ENCODE data around the gene GABBR2.

The GABBR2 gene

DNA sequence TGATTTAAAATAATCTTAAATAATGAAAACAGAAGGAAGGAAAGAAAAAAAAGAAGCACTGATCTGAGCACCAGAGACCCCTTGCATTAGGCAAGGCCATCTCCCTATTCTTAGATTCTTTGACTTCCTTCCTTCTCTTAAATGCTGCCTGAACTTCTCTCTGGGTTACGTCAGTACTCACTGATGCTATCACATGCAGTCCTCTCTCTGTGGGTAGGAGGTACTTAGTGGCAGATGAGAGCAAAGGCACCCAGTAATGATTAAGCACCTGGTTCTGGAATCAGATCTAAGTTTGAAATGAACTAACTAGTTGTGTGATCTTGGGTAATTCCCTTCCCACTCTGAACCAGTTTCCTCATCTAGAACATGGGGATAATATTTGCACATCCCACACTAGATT lies 343.0 kb downstream of the GABBR2 start:
- no peak for DNase-seq
- in situ Hi-C loops (cut with HindIII; ENCODE audit: low pct_ligation_motif_present, low pct_unique_long_range_greater_than_20kb, low sequenced_read_pairs) = no loop called here

DNA sequence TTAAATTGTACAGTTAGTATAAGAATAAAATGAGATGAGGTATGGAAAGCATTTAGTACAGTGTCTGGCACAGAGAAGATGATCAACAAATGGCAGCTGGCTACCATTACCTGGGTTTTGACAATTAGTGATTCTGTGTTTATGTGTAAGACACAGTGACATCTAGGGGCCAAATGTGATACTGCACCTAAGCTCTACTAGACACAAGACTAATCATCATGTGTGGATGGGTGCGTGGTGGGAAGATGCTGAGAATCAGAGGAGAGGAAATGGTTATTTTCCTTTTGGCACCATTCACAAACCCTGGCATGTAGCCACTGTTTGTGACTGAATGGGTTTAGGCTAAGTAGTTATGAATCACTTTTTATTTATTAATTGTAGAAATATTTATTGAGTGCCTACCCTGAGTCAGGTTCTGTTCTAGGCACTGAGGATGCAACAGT lies 343.5 kb downstream of the GABBR2 start:
- peak; percentile 22 for DNase-seq
- in situ Hi-C loops (cut with HindIII; ENCODE audit: low pct_ligation_motif_present, low pct_unique_long_range_greater_than_20kb, low sequenced_read_pairs) = no loop called here

DNA sequence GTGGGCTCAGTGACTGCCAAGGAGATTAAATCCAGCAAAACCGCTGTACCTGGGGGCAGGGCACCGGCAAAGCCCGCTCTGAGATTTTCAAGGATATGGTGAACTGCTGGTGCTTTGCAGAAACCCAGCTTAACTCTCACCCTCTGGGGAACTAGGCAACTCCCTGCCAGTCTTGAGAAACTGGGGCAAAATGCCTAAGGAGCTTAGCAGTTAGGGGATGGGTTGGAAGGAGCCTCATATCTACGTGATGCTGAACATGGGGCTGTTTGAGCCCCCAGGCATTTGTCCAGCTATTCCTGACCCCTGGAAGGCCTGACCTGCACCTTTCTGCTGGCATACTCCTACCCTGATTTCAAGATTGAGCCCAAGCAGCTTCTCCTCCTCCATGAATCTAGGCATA lies 344.6 kb downstream of the GABBR2 start:
- in situ Hi-C loops (cut with HindIII; ENCODE audit: low pct_ligation_motif_present, low pct_unique_long_range_greater_than_20kb, low sequenced_read_pairs) = no loop called here
- no peak for DNase-seq

DNA sequence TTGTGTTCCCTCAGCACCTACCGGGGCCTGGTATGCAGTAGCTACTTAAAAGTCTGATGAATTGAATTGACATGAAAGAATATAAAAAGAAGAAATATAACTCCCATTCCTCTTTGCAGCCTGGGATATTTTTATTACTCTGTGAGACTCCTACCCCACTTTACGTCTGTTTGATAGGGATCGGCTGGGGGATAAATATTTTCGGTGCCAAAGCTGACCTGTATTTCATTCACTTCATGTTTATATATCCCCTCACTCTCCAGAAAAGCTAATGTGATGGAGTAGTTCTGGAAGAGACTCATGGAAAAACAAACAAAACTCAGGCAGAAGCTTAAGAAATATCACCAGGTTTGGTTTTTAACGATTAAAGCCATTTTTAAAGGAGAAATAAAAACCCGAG lies 345.1 kb downstream of the GABBR2 start:
- in situ Hi-C loops (cut with HindIII; ENCODE audit: low pct_ligation_motif_present, low pct_unique_long_range_greater_than_20kb, low sequenced_read_pairs) = no loop called here

DNA sequence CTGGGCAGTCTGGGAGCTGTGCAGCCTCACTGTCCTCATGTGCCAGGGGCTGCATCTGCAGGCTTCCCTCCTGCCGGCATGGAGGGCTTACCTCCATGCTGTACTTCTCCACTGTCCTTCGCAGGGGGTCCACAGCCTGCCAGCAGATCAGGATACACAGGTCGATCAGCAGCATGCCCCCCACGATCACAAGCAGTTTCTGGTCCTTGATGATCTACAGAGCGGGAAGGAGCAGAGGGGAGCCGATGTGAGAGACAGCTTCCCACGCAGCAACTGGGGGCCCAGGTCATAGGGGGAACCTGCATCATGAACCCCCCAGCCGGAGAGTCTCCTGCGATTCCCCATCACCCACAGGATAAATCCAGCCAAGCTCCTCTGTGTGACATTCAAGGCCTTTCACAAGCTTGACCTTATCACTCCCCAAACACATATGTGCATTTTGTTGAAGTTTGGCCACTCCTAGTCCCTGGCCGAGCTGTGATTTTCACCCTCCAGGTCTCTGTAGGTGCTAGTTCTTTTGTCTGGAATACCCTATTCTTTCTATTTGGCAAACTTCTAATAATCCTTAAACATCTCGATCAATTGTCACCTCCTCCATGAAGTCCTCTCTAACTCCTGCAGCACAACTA lies 346.0 kb downstream of the GABBR2 start:
- no peak for DNase-seq
- in situ Hi-C loops (cut with HindIII; ENCODE audit: low pct_ligation_motif_present, low pct_unique_long_range_greater_than_20kb, low sequenced_read_pairs) = no loop called here

More for the DNA sequence above, 345.1 kb downstream of the GABBR2 start:
- no peak for DNase-seq

DNA sequence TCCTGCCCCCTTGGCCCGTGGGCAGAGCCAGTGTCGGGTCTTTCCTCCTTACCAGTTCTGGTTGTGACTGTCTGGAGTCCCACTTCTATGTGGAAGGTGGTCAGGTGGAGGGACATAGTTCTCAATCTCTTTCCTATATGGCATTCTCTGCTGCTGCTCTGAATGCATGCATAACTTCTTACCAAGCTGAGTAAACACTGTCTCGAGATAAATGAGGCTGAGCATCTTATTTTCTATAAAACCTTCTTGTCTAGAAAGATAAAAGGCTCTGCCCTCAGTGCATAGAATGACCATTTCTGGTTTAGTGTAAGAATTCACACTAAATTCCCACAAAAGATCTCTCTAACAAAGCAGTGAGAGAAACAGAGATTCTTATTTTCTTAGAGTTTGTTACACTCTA lies 347.1 kb downstream of the GABBR2 start:
- in situ Hi-C loops (cut with HindIII; ENCODE audit: low pct_ligation_motif_present, low pct_unique_long_range_greater_than_20kb, low sequenced_read_pairs) = no loop called here
- no peak for DNase-seq

DNA sequence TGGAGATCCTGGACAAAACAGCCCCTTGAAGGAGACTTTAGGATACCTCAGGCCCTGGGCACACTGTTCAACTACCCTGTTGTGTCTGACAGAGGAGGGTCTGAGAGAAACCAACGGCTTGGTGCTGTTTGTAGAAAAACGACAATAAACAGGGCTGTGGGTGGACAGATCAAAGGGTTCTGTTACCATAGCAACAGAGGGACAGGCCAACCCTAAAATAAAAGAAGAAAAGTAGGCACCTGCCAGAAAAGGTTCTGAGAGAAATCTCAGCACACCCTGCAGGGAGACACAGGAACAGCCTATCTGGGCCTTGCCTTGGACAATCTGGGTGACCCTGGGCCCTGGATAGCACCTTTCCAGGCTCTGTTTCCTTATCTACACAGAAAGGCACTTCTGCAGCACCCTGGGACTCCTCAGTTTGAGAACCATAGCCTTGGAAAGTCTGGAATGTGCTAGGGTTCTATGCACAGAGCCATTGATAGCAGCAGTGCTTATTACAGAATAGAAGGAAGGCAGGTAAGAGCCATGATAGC lies 348.5 kb downstream of the GABBR2 start:
- DNase-seq = no peak
- in situ Hi-C loops (cut with HindIII; ENCODE audit: low pct_ligation_motif_present, low pct_unique_long_range_greater_than_20kb, low sequenced_read_pairs) = no loop called here

DNA sequence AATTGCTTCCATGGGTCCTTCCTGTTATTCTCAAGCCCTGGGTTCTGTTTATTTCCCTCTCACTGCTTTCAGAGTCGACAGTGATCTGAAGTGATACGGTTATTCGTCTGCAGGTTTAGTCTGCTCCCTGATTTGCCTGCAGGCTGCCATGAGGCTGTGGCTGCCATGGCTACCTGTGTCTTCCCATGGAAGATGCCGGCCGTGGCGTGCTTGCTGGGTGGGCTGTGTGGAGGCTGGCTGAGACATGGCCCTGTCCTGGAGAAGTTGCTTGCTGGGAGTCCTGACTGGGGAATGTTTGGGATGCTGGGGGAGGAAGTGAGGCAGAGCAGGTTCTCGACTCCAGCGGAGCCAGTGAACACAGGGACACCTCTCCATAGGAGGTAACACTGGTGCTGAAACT lies 349.2 kb downstream of the GABBR2 start:
- DNase-seq = no peak
- in situ Hi-C loops (cut with HindIII; ENCODE audit: low pct_ligation_motif_present, low pct_unique_long_range_greater_than_20kb, low sequenced_read_pairs) = no loop called here

DNA sequence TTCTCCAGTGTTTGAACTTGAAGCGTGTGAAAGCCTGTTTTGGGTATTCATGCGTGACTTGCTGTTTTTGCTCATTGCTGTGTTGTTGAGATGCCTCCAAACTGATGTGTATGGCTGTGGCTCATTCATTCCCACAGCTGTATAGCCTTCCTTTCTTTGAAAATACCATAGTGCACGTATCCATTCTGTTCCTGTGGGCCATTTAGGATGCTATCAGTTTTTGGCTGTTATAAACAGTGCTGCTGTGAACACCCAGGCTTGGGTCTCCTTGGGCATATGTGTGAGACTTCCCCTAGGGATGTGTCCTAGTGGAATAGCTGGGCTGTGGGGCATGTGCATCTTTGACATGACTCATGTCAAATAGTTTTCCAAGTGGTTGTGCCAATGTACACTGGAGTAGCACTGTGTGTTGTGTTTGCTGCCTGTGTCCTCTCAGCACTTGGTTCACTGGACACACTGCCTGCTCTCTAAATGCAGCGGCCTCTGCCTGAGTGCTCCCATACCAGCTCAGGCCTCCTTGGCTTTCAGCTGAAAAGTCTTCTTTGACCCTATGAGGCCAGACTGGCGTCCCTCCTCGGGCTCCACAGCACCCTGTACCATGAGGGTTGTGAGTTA lies 350.7 kb downstream of the GABBR2 start:
- DNase-seq = peak; percentile 25
- in situ Hi-C loops (cut with HindIII; ENCODE audit: low pct_ligation_motif_present, low pct_unique_long_range_greater_than_20kb, low sequenced_read_pairs) = no loop called here

DNA sequence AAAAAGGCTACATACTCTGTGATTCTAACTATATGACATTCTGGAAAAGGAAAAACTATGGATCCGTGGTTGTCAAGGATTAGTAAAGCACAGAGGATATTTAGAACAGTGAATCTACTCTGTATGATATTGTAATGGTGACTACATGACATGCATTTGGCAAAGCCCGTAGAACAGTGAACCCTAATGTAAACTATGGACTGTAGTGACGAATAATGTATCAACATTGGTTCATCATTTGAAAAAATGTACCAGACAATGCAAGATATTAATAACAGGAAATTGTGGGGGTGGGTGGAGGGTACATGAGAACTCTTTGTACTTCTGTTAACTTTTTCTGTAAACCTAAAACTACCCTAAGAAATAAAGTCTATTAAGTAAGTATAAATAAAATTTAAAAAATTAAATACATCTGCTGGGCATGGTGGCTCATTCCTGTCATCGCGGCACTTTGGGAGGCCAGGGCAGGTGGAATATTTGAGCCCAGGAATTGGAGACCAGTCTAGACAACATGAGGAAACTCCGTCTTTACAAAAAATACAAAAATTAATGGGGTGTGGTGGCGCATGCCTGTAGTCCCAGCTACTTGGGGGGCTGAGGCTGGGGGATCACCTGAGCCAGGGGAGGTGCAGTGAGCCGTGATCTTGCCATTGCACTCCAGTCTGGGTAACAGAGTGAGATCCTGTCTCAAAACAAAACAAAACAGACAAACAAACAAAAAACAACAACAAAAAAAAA lies 351.6 kb downstream of the GABBR2 start:
- DNase-seq = no peak
- in situ Hi-C loops (cut with HindIII; ENCODE audit: low pct_ligation_motif_present, low pct_unique_long_range_greater_than_20kb, low sequenced_read_pairs) = no loop called here

DNA sequence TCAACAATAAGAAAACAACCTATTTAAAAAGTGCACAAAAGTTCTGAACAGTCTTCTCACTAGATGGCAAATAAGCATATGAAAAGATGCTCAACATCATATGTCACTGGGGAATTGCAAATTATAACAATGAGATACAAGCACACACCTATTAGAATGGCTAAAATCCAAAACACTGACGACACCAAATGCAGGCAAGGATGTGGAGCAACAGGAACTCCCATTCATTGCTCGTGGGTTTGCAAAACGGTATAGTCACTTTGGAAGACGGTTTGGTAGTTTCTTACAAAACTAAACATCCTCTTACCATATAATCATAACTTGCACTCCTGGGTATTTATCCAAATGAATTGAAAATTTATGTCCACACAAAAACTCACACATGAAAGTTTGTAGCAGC lies 352.4 kb downstream of the GABBR2 start:
- in situ Hi-C loops (cut with HindIII; ENCODE audit: low pct_ligation_motif_present, low pct_unique_long_range_greater_than_20kb, low sequenced_read_pairs) = no loop called here
- no peak for DNase-seq

DNA sequence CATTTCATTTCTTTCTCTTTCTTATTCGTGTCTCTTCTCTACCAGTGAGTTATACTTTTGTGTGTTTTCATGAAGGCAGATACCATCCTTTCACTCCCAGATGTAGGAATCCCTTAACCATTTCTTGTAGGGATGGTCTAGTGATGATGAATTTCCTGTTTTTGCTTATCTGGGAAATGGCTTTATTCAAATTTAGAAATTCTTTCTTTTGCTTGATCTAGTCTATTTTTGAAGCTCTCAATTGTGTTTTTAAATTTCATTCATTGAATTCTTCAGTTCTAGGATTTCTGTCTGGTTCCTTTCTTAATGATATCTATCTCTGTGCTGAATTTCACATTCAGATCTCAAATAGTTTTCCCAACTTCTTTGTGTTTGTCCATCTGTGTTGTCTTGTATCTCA lies 357.4 kb downstream of the GABBR2 start:
- DNase-seq = no peak
- in situ Hi-C loops (cut with HindIII; ENCODE audit: low pct_ligation_motif_present, low pct_unique_long_range_greater_than_20kb, low sequenced_read_pairs) = no loop called here

DNA sequence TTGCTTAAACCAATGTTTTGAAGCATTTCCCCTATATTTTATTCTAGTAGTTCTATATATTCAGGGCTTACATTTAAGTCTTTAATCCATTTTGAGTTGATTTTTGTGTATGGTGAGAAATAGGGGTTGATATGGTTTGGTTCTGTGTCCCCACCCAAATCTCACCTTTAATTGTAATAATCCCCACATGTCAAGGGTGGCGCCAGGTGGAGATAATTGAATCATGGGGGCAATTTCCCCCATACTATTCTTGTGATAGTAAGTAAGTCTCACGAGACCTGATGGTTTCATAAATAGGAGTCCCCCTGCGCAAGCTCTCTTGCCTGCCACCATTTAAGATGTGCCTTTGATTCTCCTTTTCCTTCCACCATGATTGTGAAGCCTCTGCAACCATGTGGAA lies 361.1 kb downstream of the GABBR2 start:
- no peak for DNase-seq
- in situ Hi-C loops (cut with HindIII; ENCODE audit: low pct_ligation_motif_present, low pct_unique_long_range_greater_than_20kb, low sequenced_read_pairs) = no loop called here

DNA sequence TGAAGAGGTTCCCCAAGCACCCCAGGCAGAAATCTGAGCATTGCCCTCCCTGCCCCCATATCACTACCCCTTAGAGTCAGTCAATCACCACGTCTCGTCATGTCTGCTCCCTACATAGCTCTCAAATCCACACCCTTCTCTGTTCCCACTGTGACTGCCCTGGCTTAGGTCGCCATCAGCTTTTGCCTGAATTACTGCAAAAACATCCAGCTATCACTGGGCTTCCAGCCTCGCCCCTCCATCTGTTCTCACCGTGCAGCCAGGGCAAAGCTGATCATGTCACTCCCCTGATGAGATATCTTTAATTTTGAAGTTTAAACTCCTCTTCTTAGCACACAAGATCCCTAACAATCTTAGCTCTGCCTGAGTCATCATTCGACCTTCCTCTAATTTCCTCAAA lies 363.7 kb downstream of the GABBR2 start:
- DNase-seq = no peak
- in situ Hi-C loops (cut with HindIII; ENCODE audit: low pct_ligation_motif_present, low pct_unique_long_range_greater_than_20kb, low sequenced_read_pairs) = no loop called here

DNA sequence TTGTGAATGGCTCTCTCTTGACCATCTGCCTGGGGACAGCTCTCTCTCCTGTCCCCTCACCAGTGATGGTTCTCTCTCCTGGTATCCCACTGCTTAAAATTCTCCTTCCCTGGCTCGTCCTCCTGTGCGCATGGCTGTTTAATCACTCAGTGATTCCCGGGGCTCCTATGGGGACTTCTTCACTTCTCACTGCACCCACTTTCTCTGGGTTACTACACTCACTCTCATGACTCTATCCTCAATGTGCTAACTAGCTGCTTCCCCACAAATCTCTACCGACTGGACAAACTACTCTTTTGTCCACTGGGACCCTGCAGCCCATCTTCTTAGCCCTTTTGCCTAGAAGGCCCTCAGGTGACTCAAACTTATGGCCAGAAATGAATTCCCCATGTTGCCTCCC lies 364.2 kb downstream of the GABBR2 start:
- in situ Hi-C loops (cut with HindIII; ENCODE audit: low pct_ligation_motif_present, low pct_unique_long_range_greater_than_20kb, low sequenced_read_pairs) = no loop called here
- DNase-seq = no peak

DNA sequence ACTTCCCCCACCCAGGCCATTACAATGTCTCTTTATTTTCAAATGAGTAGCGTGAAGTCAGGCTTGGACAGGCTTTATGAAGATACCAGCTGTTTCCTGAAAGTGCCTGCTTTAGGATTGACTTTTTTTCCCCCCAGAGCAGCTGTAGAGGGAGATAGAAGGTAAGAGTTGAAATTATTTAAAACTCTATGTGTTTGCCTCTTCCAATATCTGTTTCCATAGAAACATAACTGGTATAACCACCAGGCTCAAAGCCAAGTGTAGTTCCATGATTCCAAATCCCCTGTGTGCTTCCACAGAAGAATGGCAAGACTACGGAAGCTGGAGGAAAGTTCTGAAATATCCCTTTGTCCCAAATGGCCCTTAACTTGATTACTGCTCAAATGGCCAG lies 365.9 kb downstream of the GABBR2 start:
- in situ Hi-C loops (cut with HindIII; ENCODE audit: low pct_ligation_motif_present, low pct_unique_long_range_greater_than_20kb, low sequenced_read_pairs) = no loop called here
- no peak for DNase-seq

DNA sequence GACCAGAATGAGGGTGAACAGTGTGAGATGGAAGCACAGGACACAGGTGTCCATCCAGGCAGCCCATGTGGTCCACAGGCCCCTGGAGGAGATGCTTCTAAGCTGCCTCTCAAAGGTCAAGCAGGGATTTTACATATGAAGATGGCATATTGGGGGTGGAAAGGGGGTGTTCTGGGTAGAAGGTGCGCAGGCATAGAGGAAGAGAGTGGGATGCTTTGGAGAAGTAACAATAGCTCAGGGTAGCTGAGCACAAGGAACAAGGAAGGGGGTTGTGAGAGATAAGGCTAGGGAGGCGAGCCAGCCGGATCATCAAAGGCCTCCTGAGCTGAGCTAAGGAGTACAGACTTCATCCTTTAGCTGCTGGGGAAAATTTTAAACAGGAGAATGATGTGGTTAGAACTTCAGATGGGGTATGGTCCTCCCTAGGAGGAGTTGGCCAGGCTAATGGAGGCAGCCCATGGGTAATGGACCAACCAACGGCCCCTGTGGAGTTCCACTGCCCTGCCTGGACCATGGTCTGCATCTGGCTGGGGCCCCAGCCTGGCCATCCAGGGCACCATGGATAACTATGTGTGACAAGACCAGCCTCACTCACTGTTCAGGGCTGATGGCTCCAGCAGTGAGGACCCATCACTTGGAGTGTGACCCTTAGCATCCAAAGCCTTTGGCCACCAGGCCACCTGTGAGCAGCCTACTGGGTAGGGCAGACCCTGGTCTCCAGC lies 366.5 kb downstream of the GABBR2 start:
- no peak for DNase-seq
- in situ Hi-C loops (cut with HindIII; ENCODE audit: low pct_ligation_motif_present, low pct_unique_long_range_greater_than_20kb, low sequenced_read_pairs) = no loop called here

DNA sequence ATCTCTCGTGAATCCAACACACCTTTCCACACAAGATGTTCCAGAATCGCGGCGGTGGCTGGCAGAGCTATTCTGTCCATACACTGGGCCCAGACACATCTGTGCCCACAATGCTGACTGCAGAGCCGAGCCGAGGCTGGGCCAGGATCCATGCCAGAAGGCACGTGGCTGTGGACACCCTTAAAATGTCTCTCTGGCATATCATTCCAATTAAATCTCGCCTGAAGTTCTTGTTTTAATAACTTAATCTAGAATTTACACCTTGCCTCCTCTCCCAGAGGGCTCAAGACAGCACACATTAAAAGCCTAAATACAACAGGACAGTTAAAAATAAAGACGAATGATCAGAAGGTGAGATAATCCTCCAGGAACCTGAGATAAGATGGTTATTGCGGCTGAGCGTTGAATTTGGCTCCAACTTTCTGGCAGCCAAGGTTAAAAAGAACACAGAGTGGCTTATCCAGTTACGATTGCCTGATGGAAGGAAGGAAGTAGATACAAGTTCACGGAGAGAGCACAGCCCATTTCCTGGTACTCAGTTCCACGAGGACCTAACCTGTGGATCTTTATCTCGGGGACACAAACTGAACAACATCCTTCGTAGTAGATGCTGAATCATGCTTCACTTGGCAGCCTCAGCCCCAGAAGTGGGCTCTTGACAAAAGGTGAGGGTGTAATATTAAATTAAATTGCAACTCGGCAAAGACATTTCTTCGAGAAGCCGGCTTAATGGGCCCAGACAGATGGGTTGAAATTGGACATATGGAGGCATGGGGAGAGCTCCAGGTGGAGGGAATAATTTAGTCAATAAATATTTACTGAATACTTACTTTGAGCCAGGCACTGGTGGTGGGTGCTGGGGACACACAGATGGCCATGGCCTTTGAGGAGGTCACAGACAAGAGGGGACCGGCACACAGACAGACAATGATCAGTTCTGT lies 367.3 kb downstream of the GABBR2 start:
- in situ Hi-C loops (cut with HindIII; ENCODE audit: low pct_ligation_motif_present, low pct_unique_long_range_greater_than_20kb, low sequenced_read_pairs) = no loop called here

More for the DNA sequence above, 367.3 kb downstream of the GABBR2 start:
- DNase-seq = no peak
